ENCODE results near the gene TSPAN5.

TSPAN5 gene

GRCh38 chr4:98581126-98581525 lies 77.3 kb downstream of the TSPAN5 start:
- TF ChIP-seq JUND (IDR thresholded peaks at IDR 0.05; ENCODE audit: low read depth): no peak
- in situ Hi-C loops (cut with HindIII; ENCODE audit: low pct_unique_long_range_greater_than_20kb, low sequenced_read_pairs): no loop called here
- no peak for DNase-seq (ENCODE audit: low read depth in 1 of 2, low spot score in 1 of 2)

GRCh38 chr4:98577956-98578355 lies 80.5 kb downstream of the TSPAN5 start:
- in situ Hi-C loops (cut with HindIII; ENCODE audit: low pct_unique_long_range_greater_than_20kb, low sequenced_read_pairs): no loop called here
- no peak for TF ChIP-seq JUND (IDR thresholded peaks at IDR 0.05; ENCODE audit: low read depth)
- no peak for DNase-seq (ENCODE audit: low read depth in 1 of 2, low spot score in 1 of 2)

GRCh38 chr4:98574816-98575215 lies 83.6 kb downstream of the TSPAN5 start:
- in situ Hi-C loops (cut with HindIII; ENCODE audit: low pct_unique_long_range_greater_than_20kb, low sequenced_read_pairs): no loop called here
- no peak for DNase-seq (ENCODE audit: low read depth in 1 of 2, low spot score in 1 of 2)
- no peak for TF ChIP-seq JUND (IDR thresholded peaks at IDR 0.05; ENCODE audit: low read depth)

GRCh38 chr4:98573791-98574190 lies 84.6 kb downstream of the TSPAN5 start:
- TF ChIP-seq JUND (IDR thresholded peaks at IDR 0.05; ENCODE audit: low read depth): peak; percentile 66
- in situ Hi-C loops (cut with HindIII; ENCODE audit: low pct_unique_long_range_greater_than_20kb, low sequenced_read_pairs): no loop called here
- peak in 1 of 2 experiments; percentile 91 for DNase-seq (ENCODE audit: low read depth in 1 of 2, low spot score in 1 of 2)

- in situ Hi-C loops (cut with HindIII; ENCODE audit: low pct_unique_long_range_greater_than_20kb, low sequenced_read_pairs): no loop called here
- DNase-seq (ENCODE audit: low read depth in 1 of 2, low spot score in 1 of 2): peak in 1 of 2 experiments; percentile 51
- no peak for TF ChIP-seq JUND (IDR thresholded peaks at IDR 0.05; ENCODE audit: low read depth)
These were observed 85.7 kb downstream of the TSPAN5 start for GRCh38 chr4:98572697-98573096.

- in situ Hi-C loops (cut with HindIII; ENCODE audit: low pct_unique_long_range_greater_than_20kb, low sequenced_read_pairs): no loop called here
- no peak for TF ChIP-seq JUND (IDR thresholded peaks at IDR 0.05; ENCODE audit: low read depth)
- no peak for DNase-seq (ENCODE audit: low read depth in 1 of 2, low spot score in 1 of 2)
These were observed 87.1 kb downstream of the TSPAN5 start for GRCh38 chr4:98571161-98571786.

GRCh38 chr4:98570151-98570797 lies 88.1 kb downstream of the TSPAN5 start:
- DNase-seq (ENCODE audit: low read depth in 1 of 2, low spot score in 1 of 2): no peak
- no peak for TF ChIP-seq JUND (IDR thresholded peaks at IDR 0.05; ENCODE audit: low read depth)
- in situ Hi-C loops (cut with HindIII; ENCODE audit: low pct_unique_long_range_greater_than_20kb, low sequenced_read_pairs): no loop called here

- TF ChIP-seq JUND (IDR thresholded peaks at IDR 0.05; ENCODE audit: low read depth): no peak
- in situ Hi-C loops (cut with HindIII; ENCODE audit: low pct_unique_long_range_greater_than_20kb, low sequenced_read_pairs): no loop called here
- DNase-seq (ENCODE audit: low read depth in 1 of 2, low spot score in 1 of 2): no peak
These were observed 89.3 kb downstream of the TSPAN5 start for GRCh38 chr4:98568941-98569663.

GRCh38 chr4:98567611-98568010 lies 90.8 kb downstream of the TSPAN5 start:
- no peak for TF ChIP-seq JUND (IDR thresholded peaks at IDR 0.05; ENCODE audit: low read depth)
- in situ Hi-C loops (cut with HindIII; ENCODE audit: low pct_unique_long_range_greater_than_20kb, low sequenced_read_pairs): no loop called here
- DNase-seq (ENCODE audit: low read depth in 1 of 2, low spot score in 1 of 2): no peak

GRCh38 chr4:98566361-98567008 lies 91.9 kb downstream of the TSPAN5 start:
- in situ Hi-C loops (cut with HindIII; ENCODE audit: low pct_unique_long_range_greater_than_20kb, low sequenced_read_pairs): no loop called here
- TF ChIP-seq JUND (IDR thresholded peaks at IDR 0.05; ENCODE audit: low read depth): no peak
- no peak for DNase-seq (ENCODE audit: low read depth in 1 of 2, low spot score in 1 of 2)

GRCh38 chr4:98565681-98566301 lies 92.6 kb downstream of the TSPAN5 start:
- TF ChIP-seq JUND (IDR thresholded peaks at IDR 0.05; ENCODE audit: low read depth): no peak
- in situ Hi-C loops (cut with HindIII; ENCODE audit: low pct_unique_long_range_greater_than_20kb, low sequenced_read_pairs): no loop called here
- DNase-seq (ENCODE audit: low read depth in 1 of 2, low spot score in 1 of 2): no peak

- no peak for TF ChIP-seq JUND (IDR thresholded peaks at IDR 0.05; ENCODE audit: low read depth)
- DNase-seq (ENCODE audit: low read depth in 1 of 2, low spot score in 1 of 2): no peak
- in situ Hi-C loops (cut with HindIII; ENCODE audit: low pct_unique_long_range_greater_than_20kb, low sequenced_read_pairs): no loop called here
These were observed 93.6 kb downstream of the TSPAN5 start for GRCh38 chr4:98564852-98565251.

All from T47D (cell line).